HCT116 (cell line): ENCODE data around the gene ETS1.

ENCODE experiments used
- CTCF ChIP-seq, 3 experiments: fragments of 200-600 bp in 1 of 3; sonication (generic) in 1 of 3; IDR thresholded peaks in 2 of 3; conservative IDR thresholded peaks in 1 of 3; 2 replicates each; pipeline ENCODE4 v1.5.1; 2012 to 2017; ENCODE audit warnings: low read depth in 2 of 3, low read length in 2 of 3, antibody characterized with exemption in 1 of 3, borderline replicate concordance in 1 of 3, control low read depth in 1 of 3, mild to moderate bottlenecking in 1 of 3, mixed read lengths in 1 of 3, mixed run types in 1 of 3, moderate library complexity in 1 of 3; ENCODE audit not compliant: insufficient read depth in 1 of 3
- EZH2 ChIP-seq: fragments of 200-600 bp; sonication (generic); IDR thresholded peaks from 2 replicates; pipeline ENCODE4 v1.6.1; 2017; ENCODE audit warnings: antibody characterized with exemption, mixed run types
- EZH2phosphoT487 ChIP-seq: fragments of 200-600 bp; IDR thresholded peaks from 2 replicates; pipeline ENCODE4 v1.6.1; 2018; ENCODE audit warnings: antibody characterized with exemption, borderline replicate concordance
- POLR2A ChIP-seq: IDR thresholded peaks from 2 replicates; pipeline ENCODE4 v1.7.0; 2011; ENCODE audit warnings: borderline replicate concordance; ENCODE audit not compliant: insufficient read depth, insufficient read length; ENCODE audit errors: extremely low read depth
- POLR2AphosphoS5 ChIP-seq: IDR thresholded peaks from 2 replicates; pipeline ENCODE4 v1.6.1; 2011; ENCODE audit warnings: mild to moderate bottlenecking, low read depth, low read length, moderate library complexity
- SIN3A ChIP-seq: IDR thresholded peaks from 2 replicates; pipeline ENCODE4 v1.6.1; 2012; ENCODE audit warnings: low read depth
- YY1 ChIP-seq: IDR thresholded peaks from 2 replicates; pipeline ENCODE4 v1.6.1; 2011; ENCODE audit warnings: low read length, low read depth, moderate library complexity, mild to moderate bottlenecking; ENCODE audit not compliant: insufficient replicate concordance; ENCODE audit errors: extremely low read depth

DNA sequence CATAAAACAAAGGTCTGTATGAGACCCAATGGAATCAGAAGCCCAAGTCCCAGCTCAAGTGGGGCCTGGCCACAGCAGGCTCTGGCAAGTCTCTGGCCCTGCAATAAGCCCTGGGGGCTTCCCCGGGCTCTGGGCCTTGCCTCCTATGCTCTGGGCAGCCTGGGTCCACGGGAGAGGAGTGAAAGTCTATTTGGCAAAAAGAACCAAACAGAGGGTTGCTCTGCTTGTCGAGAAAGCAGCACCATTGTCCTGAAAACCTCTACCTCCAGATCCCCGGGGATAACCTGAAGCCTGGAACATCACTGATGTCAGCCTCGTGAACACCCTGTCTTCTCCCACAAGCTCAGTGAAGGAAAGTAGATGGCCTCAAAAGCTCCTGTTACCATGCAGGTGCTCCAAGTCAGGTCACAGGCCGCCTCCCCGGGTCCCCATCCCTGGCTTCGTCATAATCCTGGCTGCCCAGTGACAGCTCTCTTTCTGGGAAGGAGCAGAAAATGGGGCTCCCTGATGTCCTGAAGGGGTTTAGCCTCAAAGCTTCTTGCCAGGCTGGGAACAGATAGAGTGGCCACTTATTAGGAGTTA is 46.1 kb upstream of the ETS1 start:
- no peak for TF ChIP-seq EZH2phosphoT487
- no peak for TF ChIP-seq POLR2A
- no peak for TF ChIP-seq POLR2AphosphoS5
- no peak for TF ChIP-seq CTCF (IDR thresholded peaks at IDR 0.05 in 2 of 3, conservative IDR thresholded peaks at IDR 0.05 in 1 of 3; ENCODE audit: borderline replicate concordance in 1 of 3, insufficient read depth in 1 of 3, low read depth in 2 of 3, low read length in 2 of 3)
- TF ChIP-seq YY1 = no peak
- no peak for TF ChIP-seq SIN3A
- no peak for TF ChIP-seq EZH2
